Lower leg skin (tissue), 4 donors: Measurements from ENCODE around the gene ZNF335. TPM values are rescaled to one million over a fixed set of nuclear protein-coding genes. Genes with fewer than 3 reads are reported as not detected.

Experiments
- DNase-seq, 2 donors: peaks; one replicate each; pipeline ENCODE4 v3.0.0-alpha.2; 2019; ENCODE audit warnings: low spot score in 2 of 2
- H3K4me3 ChIP-seq: fragments of 200-600 bp; sonication (generic); 2 replicates; pipeline ENCODE4 v1.5.1; 2017; ENCODE audit warnings: mild to moderate bottlenecking, low read depth; ENCODE audit not compliant: poor library complexity, severe bottlenecking
- POLR2A ChIP-seq, 2 donors: fragments of 450-650 bp; IDR thresholded peaks; one replicate each; pipeline ENCODE4 v1.6.1; 2016 to 2017; ENCODE audit warnings: antibody characterized with exemption in 2 of 2, mild to moderate bottlenecking in 1 of 2, moderate library complexity in 1 of 2
- WGBS, 2 donors: methylation state at CpG; one replicate each; pipeline ENCODE4 v1.1.5; 2018; 5-methylcytosine and 5-hydroxymethylcytosine counted together
- intact Hi-C: fragments of 100-400 bp; cut with DNase I; formaldehyde crosslinking; loops from one replicate; pipeline ENCODE4 v1.15.0; 2023; ENCODE audit warnings: low total_unique reads
- total RNA-seq, 4 donors: library from RNA; depleted of rRNA; stranded (reverse); fragments of >200 nt; gene quantifications; one replicate each; pipeline ENCODE4 v1.1.0, GENCODE V29; 2016
- TF ChIP-seq, protein P1 (sequence below), 3 donors: fragments of 450-650 bp; IDR thresholded peaks; one replicate each; pipeline ENCODE4 v1.5.1; 2016; ENCODE audit warnings: antibody characterized with exemption in 3 of 3, mild to moderate bottlenecking in 3 of 3, moderate library complexity in 2 of 3

ZNF335 gene
- total RNA-seq, 4 donors from 2014 or later, result 21.6 to 38.6 (median 30.7) TPM

DNA sequence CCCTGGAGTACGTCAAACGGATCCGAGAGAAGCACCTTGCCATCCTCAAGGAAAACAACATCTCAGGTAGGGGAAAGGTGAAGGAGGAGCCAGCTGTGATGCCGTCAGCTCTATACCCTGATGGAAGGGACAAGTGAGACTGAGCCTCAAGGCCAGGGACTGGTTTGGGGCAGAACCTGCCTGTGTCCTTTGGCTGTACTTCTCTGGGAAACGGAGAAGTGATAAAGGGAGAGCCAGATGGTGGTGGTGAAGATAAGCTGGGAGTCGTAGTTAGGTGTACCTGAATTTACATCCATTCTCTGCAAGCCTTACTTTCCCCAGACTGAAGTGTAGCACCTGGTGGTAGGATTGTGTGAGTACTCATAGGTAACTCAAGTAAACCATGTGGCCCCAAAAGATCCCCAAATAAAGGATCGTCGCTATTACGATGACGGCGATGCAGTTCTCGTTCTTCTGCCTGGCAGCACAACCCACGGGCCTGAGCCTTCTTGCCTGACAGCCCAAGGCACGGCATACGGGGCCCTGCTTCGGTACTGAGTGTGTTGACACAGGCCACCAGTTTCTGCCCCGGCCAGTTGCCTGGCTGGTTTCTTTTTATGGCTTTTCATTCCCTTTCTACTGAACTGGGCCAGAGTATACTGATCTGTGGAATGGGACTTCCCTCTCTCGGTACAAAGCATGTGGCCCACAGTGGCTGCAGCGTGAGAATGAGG is 26.9 kb downstream of the ZNF335 start:
- TF ChIP-seq POLR2A (IDR thresholded peaks at IDR 0.05), result no peak
- TF ChIP-seq, protein P1, sequence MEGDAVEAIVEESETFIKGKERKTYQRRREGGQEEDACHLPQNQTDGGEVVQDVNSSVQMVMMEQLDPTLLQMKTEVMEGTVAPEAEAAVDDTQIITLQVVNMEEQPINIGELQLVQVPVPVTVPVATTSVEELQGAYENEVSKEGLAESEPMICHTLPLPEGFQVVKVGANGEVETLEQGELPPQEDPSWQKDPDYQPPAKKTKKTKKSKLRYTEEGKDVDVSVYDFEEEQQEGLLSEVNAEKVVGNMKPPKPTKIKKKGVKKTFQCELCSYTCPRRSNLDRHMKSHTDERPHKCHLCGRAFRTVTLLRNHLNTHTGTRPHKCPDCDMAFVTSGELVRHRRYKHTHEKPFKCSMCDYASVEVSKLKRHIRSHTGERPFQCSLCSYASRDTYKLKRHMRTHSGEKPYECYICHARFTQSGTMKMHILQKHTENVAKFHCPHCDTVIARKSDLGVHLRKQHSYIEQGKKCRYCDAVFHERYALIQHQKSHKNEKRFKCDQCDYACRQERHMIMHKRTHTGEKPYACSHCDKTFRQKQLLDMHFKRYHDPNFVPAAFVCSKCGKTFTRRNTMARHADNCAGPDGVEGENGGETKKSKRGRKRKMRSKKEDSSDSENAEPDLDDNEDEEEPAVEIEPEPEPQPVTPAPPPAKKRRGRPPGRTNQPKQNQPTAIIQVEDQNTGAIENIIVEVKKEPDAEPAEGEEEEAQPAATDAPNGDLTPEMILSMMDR (IDR thresholded peaks at IDR 0.05), result no peak
- WGBS, 2 donors, result 79 to 87% methylated on average over 19 of the region's 19 CpGs

DNA sequence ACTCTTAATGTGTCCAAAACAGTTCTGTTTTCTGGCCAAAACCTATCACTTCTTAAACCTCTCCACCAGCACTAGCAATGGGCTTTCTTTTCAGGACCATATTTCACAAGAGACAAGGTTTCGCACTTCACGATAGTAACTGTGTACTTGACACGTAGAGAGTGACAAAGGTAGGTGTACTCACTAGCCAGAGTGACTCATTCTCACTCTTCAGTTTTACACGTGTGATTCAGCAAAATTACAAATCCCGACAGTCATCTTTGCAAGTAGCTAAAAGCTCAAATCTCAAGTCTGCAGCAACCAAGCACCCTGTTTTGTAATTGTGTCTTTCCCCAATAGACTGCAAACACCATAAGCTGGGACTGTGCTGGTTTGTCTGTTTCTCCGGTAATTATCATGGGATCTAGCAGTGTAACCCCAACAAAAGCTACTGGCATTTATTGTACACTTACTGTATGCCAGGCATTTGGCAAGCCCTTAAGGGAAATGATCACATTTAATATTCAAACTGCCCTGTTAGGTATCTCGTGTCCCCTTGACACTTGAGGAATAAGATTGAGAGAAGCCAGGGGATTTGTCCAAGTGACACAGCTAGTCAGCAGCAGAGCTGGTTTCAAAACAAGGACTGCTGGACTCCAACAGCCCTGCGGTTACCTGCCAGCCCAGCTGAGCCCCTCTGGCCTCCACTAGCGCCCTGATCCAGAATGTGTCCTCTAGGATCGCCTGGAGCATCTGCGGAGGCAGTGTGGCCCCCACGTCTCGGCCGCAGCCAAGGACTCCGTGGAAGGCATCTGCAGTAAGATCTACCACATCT is 27.6 kb downstream of the ZNF335 start:
- WGBS, 2 donors, result 79 to 81% methylated on average over 15 of the region's 15 CpGs
- TF ChIP-seq, protein P1 (IDR thresholded peaks at IDR 0.05), result no peak
- no peak for TF ChIP-seq POLR2A (IDR thresholded peaks at IDR 0.05)
- intact Hi-C loops, result no loop called here
- no peak for DNase-seq
- no peak overlapping the region for H3K4me3 ChIP-seq

More for the DNA sequence above, 26.9 kb downstream of the ZNF335 start:
- intact Hi-C loops, result no loop called here
- H3K4me3 ChIP-seq, result no peak overlapping the region
- DNase-seq, result no peak

DNA sequence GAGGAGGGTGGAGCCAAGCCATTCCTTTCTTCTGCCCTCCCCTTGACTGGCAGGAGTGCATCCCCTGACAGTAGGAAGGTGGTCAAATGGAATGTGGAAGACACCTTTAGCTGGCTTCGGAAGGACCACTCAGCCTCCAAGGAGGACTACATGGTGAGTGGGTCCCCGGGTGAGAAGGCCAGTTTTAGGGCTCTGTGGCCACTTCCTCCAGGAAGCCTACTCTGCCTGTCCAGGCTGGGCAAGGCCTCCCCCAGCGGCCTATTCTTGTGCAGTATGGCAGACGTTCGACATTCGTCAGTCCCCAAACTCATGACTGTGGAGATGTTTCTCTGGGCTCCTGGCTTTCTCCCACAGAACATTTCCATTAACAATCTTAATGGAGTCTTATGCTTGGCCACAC is 28.4 kb downstream of the ZNF335 start:
- TF ChIP-seq, protein P1 (IDR thresholded peaks at IDR 0.05), result no peak
- no peak for TF ChIP-seq POLR2A (IDR thresholded peaks at IDR 0.05)
- DNase-seq, result no peak
- intact Hi-C loops, result no loop called here
- no peak overlapping the region for H3K4me3 ChIP-seq
- WGBS, 2 donors, result 83 to 91% methylated on average over 6 of the region's 6 CpGs

DNA sequence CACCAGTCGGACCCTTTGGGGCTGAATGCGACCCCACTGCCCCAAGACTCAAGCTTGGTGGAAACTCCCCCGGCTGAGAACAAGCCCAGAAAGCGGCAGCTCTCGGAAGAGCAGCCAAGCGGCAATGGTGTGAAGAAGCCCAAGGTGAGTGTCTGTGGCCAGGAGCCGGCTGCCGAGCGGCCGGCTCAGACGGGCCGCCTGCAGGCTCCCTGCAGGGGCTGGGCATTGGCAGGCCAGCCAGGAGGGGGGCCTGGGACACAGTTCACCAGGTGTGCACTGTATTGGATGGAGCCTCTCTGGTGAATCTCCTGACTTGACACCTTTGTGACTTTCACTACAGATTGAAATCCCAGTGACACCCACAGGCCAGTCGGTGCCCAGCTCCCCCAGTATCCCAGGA is 31.5 kb downstream of the ZNF335 start:
- intact Hi-C loops, result no loop called here
- TF ChIP-seq, protein P1 (IDR thresholded peaks at IDR 0.05), result no peak
- no peak for TF ChIP-seq POLR2A (IDR thresholded peaks at IDR 0.05)
- no peak for DNase-seq
- 88 to 98% methylated on average over 8 to 11 of the region's 13 CpGs for WGBS, 2 donors
- no peak overlapping the region for H3K4me3 ChIP-seq

DNA sequence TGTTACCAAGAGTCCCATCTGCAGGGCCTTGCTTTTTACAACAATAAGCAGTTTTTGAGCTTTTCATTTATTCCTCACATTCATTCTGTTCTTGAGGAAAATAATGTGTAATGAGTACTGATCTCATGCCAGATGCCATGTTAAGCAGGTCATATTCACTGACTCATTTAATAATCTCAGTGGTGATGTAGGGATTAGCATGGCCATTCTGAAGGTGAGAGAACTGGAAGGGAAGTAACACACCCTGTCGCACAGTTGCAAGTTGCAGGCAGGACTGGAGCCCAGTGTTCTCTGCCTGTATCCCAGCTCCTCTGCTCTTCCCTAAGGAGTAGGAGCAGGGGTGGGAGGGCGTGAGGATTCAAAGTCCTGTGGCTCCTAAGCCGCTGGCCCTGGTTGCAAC is 31.9 kb downstream of the ZNF335 start:
- TF ChIP-seq, protein P1 (IDR thresholded peaks at IDR 0.05), result no peak
- no peak for TF ChIP-seq POLR2A (IDR thresholded peaks at IDR 0.05)
- intact Hi-C loops, result no loop called here
- no peak overlapping the region for H3K4me3 ChIP-seq
- DNase-seq, result no peak
- 90 to 94% methylated on average over 3 of the region's 3 CpGs for WGBS, 2 donors
